ENCODE data around the gene LY6G6F.

GRCh38 chr6:31676904-31677303 is 29.8 kb upstream of the LY6G6F start:
- no peak for TF ChIP-seq CTCF (IDR thresholded peaks at IDR 0.05)
- TF ChIP-seq POLR2A (IDR thresholded peaks at IDR 0.05): no peak

All from ovary (tissue), 3 donors.